HG03521 (cell line): Measurements from ENCODE around the gene MRGPRG.
"Not testable (repeated sequence)": the region's sequence is repeated elsewhere in the genome, so short reads cannot be mapped to it uniquely, and the experiment has no call there.

Source experiments
- ATAC-seq: cut with Tn5 transposase; IDR thresholded peaks from one replicate; pipeline ENCODE4 v1.9.1; 2021; ENCODE audit warnings: mild to moderate bottlenecking, moderate library complexity; ENCODE audit not compliant: unreplicated experiment

Gene MRGPRG

DNA sequence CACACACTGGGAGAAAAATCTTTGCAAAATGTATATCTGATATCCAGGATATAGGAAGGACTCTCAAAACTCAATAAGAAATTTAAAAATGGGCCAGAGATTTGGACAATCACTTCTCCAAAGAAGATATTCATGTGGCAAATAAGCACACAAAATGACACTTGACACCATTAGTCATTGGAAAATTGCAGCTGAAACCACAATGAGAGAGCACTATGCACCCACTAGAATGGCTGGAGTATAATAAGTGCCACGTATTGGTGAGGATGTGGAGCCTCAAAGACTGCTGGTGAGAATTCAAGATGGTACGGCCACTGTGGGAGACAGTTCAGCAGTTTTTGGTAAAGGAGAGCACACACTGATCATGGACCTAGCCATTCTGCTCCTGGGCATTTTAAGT is 40.7 kb downstream of the MRGPRG start:
- no peak for ATAC-seq

DNA sequence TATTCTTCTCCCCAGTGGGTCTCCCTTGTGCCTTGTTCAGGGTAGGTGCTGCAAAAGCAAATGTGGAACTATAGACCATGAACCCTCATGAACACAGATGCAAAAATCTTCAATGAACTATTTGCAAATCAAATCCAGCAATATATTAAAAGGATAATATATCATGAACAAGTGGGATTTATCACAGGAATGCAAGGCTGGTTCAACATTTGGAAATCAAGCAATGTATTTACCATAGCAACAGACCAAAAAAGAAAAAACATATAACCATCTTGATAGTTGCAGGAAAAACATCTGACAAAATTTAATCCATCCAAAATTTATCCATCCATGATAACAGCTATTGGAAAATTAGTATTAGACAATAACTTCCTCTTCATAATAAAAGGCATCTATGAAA is 42.1 kb downstream of the MRGPRG start:
- ATAC-seq: no peak

DNA sequence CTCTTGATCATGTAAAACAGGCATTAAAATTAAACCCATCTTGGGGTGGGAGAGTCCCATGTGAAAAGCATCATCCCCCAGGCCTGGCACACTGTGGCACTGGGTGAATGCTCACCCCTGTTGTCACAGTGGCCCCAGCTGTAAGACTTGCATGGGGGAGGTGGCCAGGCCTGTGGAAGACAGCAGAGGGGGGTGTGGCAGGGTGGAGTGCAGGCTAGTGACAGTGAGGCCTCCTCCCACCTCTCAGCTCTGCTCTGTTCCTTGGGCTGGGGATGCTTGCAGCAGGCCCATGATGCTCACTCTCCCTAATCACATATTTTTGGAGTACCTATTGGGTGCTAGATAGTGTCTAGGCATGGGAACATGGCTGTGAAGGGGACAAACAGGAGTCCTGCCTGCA is 43.4 kb downstream of the MRGPRG start:
- no peak for ATAC-seq

DNA sequence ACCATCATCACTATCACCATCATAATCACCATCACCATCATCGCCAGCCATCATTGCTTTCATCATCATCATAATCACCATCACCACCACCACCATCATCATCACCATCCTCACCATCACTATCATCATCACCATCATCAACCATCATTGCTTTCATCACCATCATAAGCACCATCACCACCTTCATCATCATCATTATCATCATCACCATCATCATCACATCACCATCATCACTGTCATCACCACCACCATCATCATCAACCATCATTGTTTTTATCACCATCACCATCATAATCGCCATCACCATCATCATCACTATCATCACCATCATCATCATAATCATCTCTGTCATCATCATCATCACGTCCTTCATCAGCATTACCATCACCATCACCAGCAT is 44.2 kb downstream of the MRGPRG start:
- ATAC-seq: no peak

DNA sequence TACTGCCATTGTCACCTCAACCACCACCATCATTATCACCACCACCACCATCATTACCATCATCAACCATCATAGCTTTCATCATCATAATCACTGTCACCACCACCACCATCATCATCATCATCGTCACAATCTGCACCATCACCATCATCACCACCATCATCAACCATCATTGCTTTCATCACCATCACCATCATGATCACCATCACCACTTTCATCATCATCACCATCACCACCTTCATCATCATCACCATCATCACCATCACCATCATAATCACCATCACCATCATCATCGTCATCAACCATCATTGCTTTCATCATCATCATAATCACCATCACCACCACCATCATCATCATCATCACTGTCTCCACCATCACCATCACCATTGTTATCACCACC is 44.8 kb downstream of the MRGPRG start:
- no peak for ATAC-seq

DNA sequence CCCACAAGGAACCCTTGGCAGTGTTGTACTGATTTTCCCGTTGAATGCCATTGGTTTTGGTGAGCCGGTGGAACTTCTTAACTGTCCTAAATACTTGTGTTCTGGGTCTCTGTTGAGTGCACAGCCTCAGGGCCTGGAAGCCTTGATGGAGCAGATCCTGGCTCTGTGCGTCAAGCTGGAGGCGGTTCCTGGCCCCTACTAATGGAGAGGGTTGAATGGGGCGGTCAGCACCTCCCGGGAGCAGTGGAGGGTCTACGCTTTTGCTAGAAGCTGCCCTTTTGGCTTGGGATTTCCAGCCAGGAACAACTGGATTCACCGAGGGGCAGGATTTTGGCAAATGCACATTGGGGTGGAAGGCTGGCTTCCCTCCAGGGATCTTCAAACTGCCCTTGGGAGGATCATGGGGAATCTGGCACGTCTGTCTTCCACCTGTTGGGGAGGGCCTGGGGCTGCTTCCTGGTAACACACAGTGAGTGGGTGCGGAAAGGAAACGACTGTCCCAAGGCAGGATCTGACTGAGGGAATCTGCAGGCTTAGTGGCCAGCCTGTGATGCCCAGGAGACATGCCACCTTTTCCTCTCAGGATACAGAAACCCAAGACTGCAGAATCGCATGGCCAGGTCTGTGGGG is 46.6 kb downstream of the MRGPRG start:
- ATAC-seq: no peak

DNA sequence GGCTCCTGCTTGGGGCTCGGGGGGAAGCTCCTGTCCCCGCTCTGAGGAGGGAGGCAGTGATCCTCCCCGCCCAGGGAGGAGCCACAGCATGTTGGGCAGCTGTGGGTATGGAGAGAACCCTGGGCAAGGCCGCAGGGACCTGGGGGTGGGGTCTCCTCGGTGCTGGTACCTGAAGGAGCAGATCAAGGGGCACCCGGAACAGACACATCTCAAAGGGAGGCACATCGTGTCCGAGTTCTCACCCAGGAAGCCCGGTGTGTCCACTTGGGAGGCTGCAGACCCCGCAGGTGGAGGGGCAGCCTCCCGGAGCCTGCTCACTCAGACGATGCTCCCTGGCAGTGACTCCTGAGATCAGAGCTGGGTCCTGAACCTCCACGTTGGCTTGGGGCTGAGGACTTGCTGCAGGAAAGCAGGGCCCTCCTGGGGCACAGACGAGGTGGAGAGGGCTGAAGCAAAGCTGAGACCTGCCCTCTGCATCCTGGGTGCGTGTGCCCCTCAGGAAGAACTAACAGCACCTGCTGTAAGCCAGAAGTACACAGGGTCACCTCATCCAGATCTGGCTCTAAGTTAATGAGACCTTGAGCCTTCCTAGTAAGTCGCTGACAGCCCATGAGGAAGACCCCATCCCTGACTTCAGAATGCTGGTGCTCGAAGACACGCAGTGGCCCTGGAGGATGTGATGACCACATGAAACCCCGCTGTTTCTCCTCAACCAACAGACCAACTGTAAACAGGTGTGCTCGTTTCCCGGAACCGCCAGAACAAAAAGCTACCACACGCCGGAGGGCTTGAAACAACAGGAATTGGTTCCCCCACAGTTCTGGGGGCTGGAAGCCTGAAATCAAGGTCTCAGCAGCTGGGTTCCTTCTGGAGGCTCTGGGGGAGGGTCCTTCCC is 47.6 kb downstream of the MRGPRG start:
- no peak for ATAC-seq

DNA sequence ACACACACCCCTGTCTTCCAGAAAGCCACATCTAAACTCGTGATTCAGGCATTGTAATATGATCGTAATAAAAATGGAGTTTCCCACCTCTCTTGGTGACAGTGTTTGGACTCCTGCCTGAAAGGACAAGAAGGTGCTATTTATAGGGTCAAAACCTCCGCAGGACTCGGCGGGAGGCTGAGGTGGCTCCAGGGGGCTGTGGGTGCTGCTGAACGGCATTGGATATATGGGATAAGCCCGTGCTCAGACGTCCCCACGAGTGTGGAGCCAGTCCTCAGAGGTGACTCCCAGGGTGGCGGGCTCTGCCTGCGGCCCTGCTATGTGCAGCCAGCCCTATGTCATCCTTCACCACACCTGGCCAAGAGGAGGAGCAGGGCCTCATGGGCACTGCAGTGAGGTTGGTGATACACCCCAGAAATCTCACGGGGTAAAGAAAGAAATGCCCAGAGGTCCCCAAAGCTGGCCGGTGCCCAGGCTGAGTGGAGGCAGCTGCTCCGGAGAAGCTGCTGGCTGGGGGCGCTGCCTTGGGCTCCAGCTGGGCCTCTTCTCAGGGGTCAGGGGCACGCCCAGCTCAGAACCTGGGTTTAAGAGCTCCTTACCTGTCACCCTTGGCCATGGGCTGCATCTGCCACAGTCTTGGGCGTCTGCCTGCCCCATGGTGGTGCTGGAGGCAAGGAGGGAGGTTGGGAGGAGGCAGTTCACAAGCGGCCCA is 48.4 kb downstream of the MRGPRG start:
- ATAC-seq: no peak

DNA sequence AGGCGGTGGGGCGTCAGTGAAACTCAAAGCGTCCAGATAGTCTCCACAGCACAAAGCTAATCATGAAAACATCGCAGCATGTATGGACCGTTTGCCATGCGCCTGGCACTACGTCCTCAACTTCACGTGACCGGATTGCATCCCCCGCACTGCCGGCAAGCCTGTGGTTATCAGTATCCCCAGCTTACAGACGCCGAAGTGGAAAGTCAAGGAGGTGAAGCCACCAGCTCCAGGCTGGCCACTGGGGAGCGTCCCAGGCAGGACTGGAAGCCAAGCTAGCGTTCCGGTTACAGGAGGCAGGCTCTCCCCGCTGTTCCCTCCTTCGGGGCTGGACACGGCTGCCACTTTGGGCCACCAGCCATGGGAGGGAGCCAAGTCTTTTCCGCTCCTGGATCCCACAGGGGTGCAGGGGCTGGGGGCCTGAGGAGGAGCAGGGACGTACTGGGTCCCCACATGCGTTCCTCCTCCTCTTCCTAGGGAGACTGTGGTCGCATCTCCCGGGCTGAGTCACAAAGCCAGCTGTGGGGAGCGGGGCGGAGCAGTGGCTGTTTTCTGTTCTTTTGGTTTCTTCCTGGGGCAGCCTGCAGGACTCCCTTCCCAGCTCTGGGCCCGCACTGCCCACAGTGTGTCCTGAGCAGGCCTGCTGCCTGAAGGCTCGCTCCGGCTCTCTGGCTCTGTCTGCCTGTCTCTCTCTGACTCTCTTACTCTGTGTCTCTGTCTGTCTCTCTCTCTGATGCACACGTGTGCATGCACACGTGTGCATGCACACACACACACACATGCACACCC is 49.2 kb downstream of the MRGPRG start:
- ATAC-seq: no peak

DNA sequence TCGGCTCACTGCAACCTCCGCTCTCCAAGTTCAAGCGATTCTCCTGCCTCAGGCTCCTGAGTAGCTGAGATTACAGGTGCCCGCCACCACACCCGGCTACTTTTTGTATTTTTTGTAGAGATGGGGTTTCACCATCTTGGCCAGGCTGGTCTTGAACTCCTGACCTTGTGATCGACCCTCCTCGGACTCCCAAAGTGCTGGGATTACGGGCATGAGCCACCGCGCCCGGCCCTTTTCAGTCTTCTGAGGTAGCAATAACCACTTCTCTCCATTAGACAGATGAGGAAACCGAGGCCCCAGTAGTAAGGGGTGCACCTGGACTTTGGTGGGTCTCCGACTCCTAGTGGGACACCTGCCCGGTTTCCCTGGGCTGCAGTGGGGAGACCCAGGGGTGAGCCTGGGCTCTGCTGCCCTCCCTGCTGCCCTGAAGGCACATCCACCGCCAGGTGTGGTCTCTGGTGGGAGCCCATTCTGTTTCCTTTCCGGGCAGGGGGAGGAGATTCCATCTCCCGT is 49.8 kb downstream of the MRGPRG start:
- ATAC-seq: not testable (repeated sequence)
